OCI-LY3 (cell line): ENCODE measurements around the gene CFAP97D2.

Experiments used
- CTCF ChIP-seq: fragments of 200-600, 300-600 bp; sonication (generic); IDR thresholded peaks from 2 replicates; pipeline ENCODE4 v1.5.1; 2014; ENCODE audit warnings: antibody characterized with exemption, low read length, low read depth
- EZH2phosphoT487 ChIP-seq: fragments of 200-600 bp; shearing (Covaris generic); IDR thresholded peaks from 2 replicates; pipeline ENCODE4 v1.6.1; 2018; ENCODE audit warnings: antibody characterized with exemption, mixed run types, low read depth

GRCh38 chr13:114162533-114162922, 16.5 kb upstream of the CFAP97D2 start:
- TF ChIP-seq CTCF (no peak), EZH2phosphoT487 (no peak)
